Measurements from ENCODE around the gene HDAC11.

DNA sequence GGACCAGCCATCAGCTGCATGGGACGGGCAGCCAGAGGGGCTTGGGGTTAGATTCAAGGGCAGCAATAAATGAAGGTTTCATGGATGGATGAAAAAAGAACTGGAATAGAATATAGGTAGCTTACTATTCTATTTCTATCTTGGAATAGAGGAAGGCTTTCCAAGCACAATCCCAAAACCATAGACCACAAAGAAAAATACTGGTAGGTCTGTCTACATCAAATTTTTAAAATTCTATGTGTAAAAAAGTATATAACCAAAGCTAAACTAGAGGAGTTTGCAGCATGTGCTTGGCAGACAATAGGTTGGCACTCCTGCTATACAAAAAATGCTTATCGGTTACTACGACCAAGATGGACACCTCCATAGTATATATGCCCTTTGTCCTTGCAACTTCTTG lies 61.6 kb downstream of the HDAC11 start:
- no peak for TF ChIP-seq YY1 (IDR thresholded peaks at IDR 0.05; ENCODE audit: insufficient read depth, insufficient read length)
- TF ChIP-seq ZNF274 (IDR thresholded peaks at IDR 0.05; ENCODE audit: low read depth, low read length), result no peak

Measured in NT2/D1 (cell line).